ENCODE results near the gene CTIF. TPM values are rescaled to one million over a fixed set of nuclear protein-coding genes. Genes with fewer than 3 reads are reported as not detected.

CTIF gene
- total RNA-seq, 1 donor from 2014 or later: 137 TPM

- H3K27ac Mint-ChIP-seq (ENCODE audit: unreplicated experiment): no peak overlapping the region
Measured at GRCh38 chr18:48531908-48532307, 6.9 kb upstream of the CTIF start.

GRCh38 chr18:48533340-48534070, 5.3 kb upstream of the CTIF start:
- Mint-ChIP-seq H3K36me3 (ENCODE audit: unreplicated experiment) (no peaks in the 10 kb centered on the region), H3K27me3 (ENCODE audit: unreplicated experiment) (peaks cover 4% of the 10 kb centered on the region), H3K9me3 (ENCODE audit: unreplicated experiment) (peaks cover 6% of the 10 kb centered on the region), H3K4me3 (ENCODE audit: unreplicated experiment) (no peak overlapping the region), H3K27ac (ENCODE audit: unreplicated experiment) (no peak overlapping the region), H3K4me1 (ENCODE audit: low read depth, unreplicated experiment) (peaks cover 3% of the 10 kb centered on the region)
- no peak for TF ChIP-seq CTCF (IDR thresholded peaks at IDR 0.05; ENCODE audit: partially characterized antibody, unreplicated experiment)
- DNase-seq: no peak

More at GRCh38 chr18:48531908-48532307, 6.9 kb upstream of the CTIF start:
- no peaks in the 10 kb centered on the region for H3K4me1 Mint-ChIP-seq (ENCODE audit: low read depth, unreplicated experiment)
- no peak for DNase-seq
- peaks cover 2% of the 10 kb centered on the region for H3K9me3 Mint-ChIP-seq (ENCODE audit: unreplicated experiment)
- no peaks in the 10 kb centered on the region for H3K36me3 Mint-ChIP-seq (ENCODE audit: unreplicated experiment)
- peaks cover 4% of the 10 kb centered on the region for H3K27me3 Mint-ChIP-seq (ENCODE audit: unreplicated experiment)
- no peak overlapping the region for H3K4me3 Mint-ChIP-seq (ENCODE audit: unreplicated experiment)
- no peak for TF ChIP-seq CTCF (IDR thresholded peaks at IDR 0.05; ENCODE audit: partially characterized antibody, unreplicated experiment)

- DNase-seq: no peak
- H3K4me1 Mint-ChIP-seq (ENCODE audit: low read depth, unreplicated experiment): peaks cover 3% of the 10 kb centered on the region
- H3K27ac Mint-ChIP-seq (ENCODE audit: unreplicated experiment): no peak overlapping the region
- H3K4me3 Mint-ChIP-seq (ENCODE audit: unreplicated experiment): no peak overlapping the region
- TF ChIP-seq CTCF (IDR thresholded peaks at IDR 0.05; ENCODE audit: partially characterized antibody, unreplicated experiment): no peak
- peaks cover 6% of the 10 kb centered on the region for H3K27me3 Mint-ChIP-seq (ENCODE audit: unreplicated experiment)
- H3K9me3 Mint-ChIP-seq (ENCODE audit: unreplicated experiment): peaks cover 6% of the 10 kb centered on the region
- no peaks in the 10 kb centered on the region for H3K36me3 Mint-ChIP-seq (ENCODE audit: unreplicated experiment)
Measured at GRCh38 chr18:48534364-48534763, 4.5 kb upstream of the CTIF start.

- H3K9me3 Mint-ChIP-seq (ENCODE audit: unreplicated experiment): peaks cover 7% of the 10 kb centered on the region
Measured at GRCh38 chr18:48535956-48536355, 2.9 kb upstream of the CTIF start.

More at GRCh38 chr18:48535956-48536355, 2.9 kb upstream of the CTIF start:
- no peak for DNase-seq
- Mint-ChIP-seq H3K4me3 (ENCODE audit: unreplicated experiment) (no peak overlapping the region), H3K27ac (ENCODE audit: unreplicated experiment) (no peak overlapping the region), H3K4me1 (ENCODE audit: low read depth, unreplicated experiment) (peaks cover 3% of the 10 kb centered on the region), H3K36me3 (ENCODE audit: unreplicated experiment) (no peaks in the 10 kb centered on the region), H3K27me3 (ENCODE audit: unreplicated experiment) (peaks cover 6% of the 10 kb centered on the region)
- TF ChIP-seq CTCF (IDR thresholded peaks at IDR 0.05; ENCODE audit: partially characterized antibody, unreplicated experiment): no peak
